ENCODE data around the gene SLC37A2.
"Not testable (repeated sequence)": the region's sequence is repeated elsewhere in the genome, so short reads cannot be mapped to it uniquely, and the experiment has no call there.

The SLC37A2 gene

DNA sequence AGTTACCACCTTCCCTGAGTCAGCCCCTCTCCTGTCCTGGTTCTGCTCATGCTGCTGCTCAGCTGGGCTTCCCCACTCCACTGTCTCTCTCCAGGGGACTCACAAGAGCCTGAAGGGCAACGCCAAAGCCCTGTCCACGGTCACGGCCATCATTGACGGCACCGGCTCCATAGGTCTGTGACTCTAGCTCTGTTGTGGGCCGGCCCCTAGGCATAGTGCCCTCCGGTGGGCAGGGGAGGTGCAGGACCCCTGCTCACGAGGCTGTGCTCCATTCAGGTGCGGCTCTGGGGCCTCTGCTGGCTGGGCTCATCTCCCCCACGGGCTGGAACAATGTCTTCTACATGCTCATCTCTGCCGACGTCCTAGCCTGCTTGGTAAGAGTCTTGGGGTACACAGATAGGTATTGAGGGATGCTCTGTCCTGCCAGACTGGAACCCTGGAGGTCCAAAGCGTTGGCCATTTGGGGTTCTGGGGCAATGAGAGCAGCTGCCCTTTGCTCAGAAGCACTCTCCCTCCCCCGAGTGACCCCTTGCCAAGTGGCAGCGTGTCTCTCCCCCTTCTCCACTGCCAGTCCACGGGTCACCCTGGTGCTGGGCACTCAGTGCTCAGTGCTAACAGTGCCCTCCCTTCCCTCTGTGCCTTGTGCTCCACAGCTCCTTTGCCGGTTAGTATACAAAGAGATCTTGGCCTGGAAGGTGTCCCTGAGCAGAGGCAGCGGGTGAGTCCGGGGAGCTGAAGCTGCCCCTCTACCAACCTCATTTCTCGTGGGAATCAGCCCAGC, 22.4 kb downstream of the SLC37A2 start:
- no peak for DNase-seq

DNA sequence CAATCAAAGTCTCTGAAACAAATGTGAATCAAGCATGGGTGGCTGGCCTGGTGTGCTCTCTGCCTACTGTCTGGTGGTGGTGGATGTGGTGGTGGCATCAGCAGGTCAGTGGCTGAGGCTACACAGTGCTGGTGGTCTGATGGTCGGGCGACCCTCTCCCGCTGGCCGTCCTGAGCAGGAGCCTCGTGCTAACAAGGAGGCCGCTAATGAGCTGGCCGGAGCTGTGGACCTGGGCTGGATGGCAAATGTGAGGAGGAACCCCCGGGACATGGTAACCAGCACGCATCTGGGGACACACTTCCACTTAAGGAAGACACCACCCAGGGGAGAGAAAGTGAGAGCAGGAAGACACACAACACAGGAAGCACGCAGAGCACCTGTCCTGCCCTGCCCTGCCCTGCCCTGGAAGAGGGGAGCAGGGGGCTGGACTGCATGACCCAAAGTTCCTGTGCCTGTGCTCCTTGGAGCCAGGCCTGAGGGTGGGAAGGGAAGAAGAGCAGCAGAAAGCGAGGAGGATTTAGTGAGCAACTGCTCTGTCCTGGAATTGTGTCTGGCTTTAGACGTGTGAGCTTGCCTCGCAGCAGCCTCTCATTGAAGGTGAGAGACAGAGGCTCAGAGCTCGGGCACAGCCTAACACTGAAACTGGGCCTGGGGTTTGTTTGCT, 23.7 kb downstream of the SLC37A2 start:
- no peak for DNase-seq

DNA sequence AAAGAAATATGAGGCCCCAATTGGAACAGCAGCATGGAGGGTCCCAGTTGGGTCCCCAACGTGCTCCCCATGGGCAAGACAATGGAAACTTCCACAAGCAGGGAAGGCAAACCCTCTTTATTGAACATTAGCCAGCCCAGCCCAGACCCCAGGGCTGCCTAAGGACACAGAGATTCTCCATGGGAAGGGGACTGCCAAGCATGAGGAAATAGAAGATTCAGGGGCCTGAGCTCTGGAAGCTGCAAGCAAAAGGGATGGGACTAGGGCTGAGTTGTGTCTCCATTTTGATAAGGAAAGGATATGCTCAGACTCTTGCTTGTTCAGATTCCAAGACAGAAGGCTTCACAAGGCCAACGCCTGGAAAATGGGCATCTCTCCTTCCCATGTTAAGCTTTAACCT, 25.0 kb downstream of the SLC37A2 start:
- DNase-seq, result no peak

DNA sequence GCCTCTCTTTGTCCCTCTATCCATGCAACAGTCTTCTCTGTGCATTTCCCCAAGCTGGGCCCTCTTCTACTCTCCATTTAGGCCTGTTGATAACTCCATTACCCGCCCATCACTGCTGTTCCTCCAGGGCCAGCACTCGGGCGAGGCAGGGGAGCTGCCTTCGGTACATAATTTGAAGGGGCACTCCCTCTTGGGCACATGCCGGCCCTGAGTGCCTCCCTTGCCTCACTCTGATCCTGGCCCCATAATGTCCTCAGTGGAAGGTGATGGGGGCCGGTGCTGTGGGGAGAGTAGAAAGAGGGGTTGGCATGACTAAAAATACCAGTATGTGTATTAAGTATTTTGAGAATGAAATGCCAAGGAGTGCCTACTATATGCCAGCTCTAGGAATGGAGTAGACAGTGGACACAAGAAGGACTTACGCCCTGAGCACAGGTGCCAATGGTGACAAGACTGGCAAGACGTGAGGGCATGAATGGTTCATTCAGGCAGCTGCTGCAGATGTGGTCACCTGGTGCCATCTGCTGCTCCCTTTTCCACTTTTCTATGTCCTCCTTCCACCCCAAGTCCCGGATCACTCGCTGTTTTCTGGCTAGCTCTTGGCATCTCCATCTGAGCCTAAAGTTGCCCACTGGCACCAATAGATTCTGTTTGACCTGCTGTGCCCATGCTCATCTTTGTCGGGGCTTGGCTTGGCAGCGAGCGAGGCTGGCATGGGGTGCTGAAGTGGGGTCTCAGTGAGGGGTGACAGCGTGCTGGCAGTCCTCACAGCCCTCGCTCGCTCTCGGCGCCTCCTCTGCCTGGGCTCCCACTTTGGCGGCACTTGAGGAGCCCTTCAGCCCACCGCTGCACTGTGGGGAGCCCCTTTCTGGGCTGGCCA, 25.7 kb downstream of the SLC37A2 start:
- no peak for DNase-seq

DNA sequence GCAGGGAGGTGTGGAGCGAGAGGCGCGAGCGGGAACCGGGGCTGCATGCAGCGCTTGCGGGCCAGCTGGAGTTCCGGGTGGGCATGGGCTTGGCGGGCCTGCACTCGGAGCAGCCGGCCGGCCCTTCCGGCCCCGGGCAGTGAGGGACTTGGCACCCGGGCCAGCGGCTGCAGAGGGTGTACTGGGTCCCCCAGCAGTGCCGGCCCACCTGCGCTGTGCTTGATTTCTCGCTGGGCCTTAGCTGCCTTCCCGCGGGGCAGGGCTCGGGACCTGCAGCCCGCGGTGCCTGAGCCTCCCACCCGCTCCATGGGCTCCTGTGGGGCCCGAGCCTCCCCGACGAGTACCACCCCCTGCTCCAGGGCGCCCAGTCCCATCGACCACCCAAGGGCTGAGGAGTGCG, 26.4 kb downstream of the SLC37A2 start:
- not testable (repeated sequence) for DNase-seq

DNA sequence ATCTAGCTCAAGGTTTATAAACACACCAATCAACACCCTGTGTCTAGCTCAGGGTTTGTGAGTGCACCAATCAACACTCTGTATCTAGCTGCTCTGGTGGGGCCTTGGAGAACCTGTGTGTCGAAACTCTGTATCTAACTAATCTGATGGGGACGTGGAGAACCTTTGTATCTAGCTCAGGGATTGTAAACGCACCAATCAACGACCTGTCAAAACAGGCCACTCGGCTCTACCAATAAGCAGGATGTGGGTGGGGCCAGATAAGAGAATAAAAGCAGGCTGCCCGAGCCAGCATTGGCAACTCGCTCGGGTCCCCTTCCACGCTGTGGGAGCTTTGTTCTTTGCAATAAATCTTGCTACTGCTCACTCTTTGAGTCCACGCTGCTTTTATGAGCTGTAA, 27.0 kb downstream of the SLC37A2 start:
- not testable (repeated sequence) for DNase-seq

DNA sequence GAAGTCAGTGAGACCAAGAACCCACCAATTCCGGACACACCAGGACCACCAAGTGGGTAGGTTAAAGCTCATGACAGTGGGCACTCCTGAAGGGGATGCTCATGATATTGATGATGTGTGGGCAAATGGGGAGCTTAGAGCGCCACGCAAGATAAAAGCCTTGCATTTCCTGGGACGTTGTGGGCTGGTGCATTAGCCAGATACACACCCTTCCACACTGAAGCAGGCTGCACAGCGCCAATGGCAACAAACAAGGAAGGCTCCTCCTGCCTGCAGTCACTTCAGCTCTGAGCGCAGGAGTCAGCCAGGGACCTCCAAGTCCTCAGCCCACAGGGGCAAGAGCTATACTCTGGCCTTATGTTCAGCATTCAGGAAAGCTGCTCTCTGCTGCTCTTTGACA, 27.7 kb downstream of the SLC37A2 start:
- DNase-seq, result no peak

DNA sequence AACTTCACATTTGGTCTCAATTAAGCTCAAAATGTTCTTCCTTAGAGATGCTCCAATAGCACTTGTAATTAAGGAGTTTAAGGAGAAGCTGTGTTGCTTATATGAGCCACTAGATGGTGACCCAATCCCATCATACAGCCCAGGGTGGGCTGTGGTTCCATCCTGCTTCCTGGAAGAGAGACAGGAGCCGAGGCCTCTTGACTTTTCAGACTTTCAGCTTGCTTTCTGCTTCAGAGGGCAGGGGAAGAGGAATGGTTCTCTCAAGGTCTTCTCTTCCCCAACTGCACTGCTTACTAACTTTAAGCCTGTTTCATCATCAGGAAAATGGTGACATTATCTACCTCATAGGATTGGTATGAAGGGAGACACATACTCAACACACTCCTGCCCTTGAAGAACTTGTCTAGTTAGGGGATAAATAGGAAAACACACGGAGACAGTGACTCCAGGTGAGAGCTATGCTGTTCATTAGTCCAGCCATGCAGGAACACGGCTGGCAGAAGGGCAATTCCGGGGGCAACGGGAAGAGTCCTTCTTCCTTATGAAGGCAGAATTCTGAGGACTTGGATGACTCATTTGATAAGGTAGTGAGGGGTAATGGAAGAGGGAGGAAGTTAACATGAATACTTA, 28.3 kb downstream of the SLC37A2 start:
- DNase-seq, result peak in 1 of 2 donors; percentile 22

DNA sequence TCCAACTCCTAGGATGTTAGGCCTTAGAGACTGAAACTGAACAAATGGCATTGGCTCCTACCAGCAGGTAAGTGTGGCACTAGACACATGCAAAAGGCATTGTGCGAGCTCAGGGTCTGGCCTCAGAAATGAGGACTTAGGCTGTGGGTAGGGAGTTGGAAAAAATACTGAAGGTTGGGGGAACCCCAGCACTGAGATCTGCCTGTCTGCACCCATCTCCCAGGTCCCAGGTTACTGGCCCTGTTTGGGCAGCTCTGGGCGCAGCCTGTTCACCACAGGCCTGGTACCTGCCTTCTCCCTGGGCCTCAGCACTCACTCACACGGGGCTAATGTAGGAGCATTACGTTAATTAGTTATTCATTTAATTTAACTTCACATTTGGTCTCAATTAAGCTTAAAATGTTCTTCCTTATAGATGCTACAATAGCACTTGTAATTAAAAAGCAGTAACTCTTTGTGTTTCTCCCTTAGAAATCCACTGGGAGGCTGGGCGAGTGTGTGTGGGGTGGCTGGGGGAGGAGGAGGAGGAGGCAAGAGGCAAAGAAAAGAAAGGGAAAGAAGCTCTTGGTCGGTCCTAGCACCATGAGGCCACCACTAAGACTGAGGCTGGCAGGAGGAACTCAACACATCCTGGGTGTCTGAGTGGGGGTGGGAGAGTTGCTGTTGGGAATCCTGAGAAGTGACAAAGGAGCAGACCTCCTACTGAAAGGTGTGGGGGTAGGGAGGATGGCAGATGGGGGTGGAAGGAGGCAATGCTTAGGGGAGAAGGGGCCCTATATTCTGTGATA, 29.0 kb downstream of the SLC37A2 start:
- DNase-seq, result no peak

DNA sequence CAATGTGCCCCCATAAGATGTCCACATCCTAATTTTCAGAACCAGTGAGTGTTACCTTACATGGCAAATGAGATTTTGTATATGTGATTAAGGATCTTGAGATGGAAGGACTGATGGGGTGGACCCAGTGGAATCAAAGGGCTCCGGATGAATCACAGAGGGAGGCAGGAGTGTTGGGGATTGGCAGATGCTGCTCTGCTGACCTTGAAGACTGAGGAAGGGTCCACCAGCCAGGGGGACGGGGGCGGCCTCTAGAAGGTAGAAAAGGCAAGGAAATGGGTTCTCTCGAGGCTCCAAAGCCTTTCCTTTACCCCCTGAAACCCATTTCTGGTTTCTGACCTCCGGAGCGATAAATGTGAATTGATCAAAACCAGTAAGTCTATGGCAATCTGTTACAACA, 29.6 kb downstream of the SLC37A2 start:
- DNase-seq, result no peak

DNA sequence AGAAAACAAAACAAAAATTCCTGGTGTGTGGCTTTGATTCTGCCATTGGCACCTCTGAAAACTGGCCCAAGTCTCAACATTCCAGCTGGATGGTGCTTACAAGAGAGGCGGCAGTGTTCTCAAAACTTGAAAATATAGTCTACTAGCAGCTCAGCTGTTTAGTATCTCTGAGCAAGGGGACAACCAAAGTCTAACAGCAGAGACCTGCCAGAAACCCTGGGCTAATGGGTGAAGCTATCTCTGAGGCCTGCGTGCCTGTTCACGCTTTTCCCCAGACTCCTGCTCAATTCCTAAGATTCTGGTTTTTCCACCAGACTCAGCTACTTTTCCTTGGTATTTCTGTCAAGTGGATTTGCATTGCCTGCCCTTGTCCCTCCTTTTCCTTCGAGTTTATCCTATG, 30.4 kb downstream of the SLC37A2 start:
- DNase-seq, result no peak

DNA sequence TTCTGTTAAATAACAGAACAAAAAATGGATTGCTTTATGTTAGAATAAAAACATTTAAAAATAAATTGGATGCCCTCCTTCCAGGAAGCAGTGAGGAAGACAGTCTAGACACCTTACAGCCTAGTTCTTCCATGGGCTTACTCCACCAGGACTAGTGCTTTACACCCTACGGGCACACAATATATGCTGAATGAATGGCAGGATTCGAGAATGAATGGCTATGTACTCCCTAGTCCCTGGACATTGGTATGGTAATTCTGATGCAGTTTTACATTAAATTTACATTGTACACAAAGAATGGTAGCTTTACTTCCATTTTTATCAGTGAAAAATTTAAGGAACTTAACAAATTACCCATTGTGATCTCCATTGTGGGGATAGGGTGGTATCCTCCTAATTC, 31.6 kb downstream of the SLC37A2 start:
- no peak for DNase-seq

DNA sequence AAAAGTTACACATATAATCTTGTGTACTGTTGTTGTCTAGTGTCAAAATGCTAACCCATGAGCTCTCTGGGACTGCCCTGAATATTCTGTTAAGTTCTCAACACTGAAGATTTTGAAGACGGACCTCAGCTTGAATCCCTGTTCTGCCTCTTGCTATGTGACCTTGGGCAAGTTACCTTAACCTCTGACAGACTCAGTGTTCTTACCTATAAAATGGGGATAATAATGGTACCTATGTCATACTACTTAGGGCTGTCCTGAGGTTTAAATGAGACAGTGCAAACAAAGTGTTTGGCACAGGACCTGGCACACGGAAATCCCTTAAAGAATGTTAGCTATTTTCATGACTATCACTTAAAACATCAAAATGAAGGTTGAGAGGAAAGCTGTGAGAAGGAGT, 37.0 kb downstream of the SLC37A2 start:
- no peak for DNase-seq

DNA sequence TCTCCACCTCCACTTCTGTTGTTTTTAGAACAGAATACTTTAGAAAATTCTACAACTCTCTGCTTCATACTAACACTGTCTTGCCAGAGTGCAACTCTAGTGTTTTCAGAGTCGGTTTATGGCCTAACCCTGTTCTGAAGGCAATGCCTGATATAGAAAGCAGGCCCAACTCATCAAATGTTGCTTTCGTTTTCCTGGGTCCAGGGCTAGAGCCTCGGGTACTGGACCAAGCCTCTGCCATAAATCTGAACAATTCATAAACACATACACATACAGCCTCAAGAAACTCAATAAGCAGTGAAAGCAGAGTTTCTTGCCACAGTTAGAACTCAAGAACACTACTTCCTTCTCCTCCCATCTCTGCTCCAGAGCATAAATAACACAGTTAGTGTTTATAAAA, 38.5 kb downstream of the SLC37A2 start:
- DNase-seq, result no peak

DNA sequence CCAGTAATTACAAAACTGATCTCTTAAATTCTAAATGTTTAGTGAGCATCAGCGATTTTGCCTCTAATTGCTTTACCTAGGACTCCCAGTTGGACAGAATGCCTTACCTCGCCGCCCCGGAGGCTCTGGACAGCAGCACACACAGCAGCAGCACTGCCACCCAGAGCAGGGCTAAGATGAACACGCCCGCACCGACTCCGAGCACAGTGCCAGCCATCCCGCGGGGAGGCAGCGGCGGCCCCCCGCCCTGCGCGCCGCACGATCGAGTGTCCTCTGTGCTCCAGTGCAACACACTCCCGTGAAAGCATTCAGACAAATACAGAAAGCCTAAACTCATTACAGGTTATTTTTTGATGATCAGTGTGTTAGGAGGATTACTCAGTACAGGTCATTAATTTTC, 38.9 kb downstream of the SLC37A2 start:
- no peak for DNase-seq

DNA sequence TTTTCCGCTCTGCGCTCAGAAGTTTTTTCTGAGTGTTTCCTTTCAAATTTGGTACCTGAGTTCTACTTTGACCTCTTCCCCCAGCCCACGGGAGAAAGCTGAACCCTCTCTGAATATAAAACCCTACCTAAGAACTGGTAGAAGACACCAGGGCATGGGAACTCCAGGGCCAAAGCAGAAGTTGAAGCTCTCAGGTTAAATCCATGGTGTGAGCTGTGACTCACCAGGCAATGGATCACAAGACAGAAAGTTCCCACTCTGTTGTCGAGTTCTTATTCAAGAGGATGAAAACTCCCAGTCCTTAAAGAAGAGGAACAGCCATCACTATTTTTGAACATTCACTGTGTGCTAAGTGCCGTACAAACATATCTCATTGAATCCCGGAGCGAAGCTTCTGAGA, 39.4 kb downstream of the SLC37A2 start:
- DNase-seq, result no peak

DNA sequence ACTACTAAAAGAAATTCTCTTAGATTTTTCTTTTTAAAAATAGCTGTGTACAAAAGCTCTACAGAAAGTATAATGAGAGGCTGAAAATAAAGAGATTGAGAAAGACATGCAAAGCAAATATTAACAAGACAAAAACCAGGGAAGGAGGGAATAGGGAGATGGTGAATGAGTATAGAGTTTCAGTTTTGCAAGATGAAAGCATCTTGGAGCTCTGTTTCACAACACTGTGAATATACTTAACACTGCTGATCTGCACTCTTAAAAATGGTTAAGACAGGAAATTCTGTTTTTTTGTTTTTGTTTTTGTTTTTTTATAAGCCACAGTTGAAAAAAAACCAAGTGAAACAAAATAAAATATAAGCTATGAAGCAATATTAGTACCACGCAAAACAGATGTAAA, 42.8 kb downstream of the SLC37A2 start:
- no peak for DNase-seq

DNA sequence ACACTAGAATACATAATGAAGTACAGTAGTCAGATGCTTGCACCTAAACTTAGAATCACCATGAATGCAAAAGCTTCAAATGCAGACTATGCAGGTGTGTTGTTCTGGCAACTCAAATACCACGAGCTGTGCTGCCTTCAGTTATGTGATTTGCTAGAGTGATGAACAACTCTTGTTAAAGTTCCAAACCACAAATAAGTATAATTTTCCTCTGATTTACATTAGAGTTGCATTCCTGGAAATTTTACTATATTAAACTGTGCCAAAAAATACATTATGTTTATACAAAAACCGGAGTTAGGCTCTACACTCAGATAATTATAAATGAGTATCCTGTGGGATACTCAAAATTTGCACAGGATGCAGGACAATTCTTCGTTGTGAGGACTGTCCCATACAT, 45.4 kb downstream of the SLC37A2 start:
- no peak for DNase-seq

DNA sequence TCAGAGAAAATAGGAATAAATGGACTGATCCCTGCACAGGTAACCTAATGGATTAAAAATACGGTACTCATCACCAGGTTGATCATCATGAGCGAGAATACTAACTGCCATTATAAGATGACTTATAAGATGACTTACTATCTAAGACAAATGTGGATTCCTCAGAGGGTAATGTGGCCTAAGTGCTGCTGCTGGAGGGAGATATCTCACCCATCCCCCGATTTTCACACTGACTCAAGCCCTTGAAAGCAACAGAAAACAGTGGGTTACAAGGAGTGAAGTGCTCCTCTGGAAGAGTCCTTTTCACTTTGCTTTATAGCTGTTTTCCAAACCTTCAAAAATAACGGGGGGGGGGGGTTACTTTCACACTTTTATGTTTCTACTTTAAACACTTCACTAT, 47.4 kb downstream of the SLC37A2 start:
- peak in 1 of 2 donors; percentile 23 for DNase-seq

DNA sequence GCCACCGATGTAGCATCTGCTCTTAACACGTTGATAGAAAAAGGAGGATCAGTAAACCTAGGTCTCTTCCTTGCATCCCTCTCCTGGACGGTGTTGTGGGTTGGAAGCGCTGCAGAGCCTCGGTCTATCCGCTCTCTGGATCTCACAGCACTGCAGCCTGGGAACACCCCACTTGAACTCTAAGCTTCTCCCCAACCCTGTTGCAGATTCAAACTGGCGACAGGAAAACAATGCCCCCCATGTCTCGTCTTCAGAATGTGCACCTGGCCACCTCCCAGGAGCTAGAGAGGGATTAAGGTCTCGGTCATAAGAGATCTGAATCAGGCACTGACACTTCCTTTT, 47.9 kb downstream of the SLC37A2 start:
- no peak for DNase-seq

DNA sequence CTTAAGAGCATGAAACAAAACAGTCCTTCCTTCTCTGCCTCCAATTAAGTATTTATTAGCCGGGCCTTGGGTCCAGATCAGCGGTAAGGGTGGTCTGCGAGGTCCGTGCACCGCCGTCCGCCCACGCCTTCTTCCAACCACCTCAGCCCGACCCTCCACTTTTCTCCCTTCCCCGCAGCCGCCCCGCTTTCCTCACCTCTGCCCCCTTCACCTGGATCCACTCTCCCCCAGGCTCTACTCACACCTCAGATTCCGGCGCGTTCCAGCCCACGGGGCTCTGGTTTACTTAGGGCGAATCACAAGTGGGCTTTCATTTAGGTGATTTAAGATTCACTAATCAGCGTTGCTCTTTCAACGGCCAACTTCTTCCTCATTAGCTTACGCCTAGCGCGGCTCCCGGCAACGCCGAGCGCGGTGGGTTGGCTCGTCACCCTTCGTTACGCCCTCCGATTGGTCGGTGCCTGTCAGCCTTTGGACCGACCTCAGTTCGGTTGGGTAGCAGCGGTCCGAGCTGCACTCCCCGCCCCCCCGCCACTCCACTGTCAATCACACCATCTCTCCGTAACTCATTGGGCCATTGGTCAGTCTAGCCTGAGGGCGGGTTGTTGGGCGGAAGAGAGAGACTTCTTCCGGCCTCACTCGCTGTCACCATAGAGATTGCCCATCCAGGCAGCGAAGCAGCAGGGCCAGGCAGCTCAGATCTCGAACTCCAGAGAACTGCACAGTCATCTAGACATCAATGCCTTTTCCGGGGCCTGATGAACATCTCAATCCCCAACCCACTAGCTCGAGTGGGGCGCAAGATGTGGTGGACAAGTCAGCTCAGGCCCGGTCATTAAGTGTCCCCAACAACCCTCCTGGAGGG, 48.5 kb downstream of the SLC37A2 start, which contains the start of gene TMEM218:
TMEM218 (minus strand) TSS at position 284 of the 865 bp plus-strand sequence. CDS start 9,385 bp downstream, outside the sequence.
- peak; percentile 99 for DNase-seq

All from CD4-positive, alpha-beta T cell treated with Interferon alpha-2 for 1 hour (primary cell).